Measurements from ENCODE around the gene GNG7. TPM values are rescaled to one million over a fixed set of nuclear protein-coding genes. Genes with fewer than 3 reads are reported as not detected.
"Not testable (repeated sequence)": the region's sequence is repeated elsewhere in the genome, so short reads cannot be mapped to it uniquely, and the experiment has no call there.

GNG7 gene
- total RNA-seq, 1 donor from 2014 or later = 0.06 TPM

GRCh38 chr19:2584002-2584401, 118.5 kb downstream of the GNG7 start:
- no peak overlapping the region for H3K4me3 ChIP-seq (ENCODE audit: low read depth, low read length)
- no peak for DNase-seq (ENCODE audit: low read depth)
- TF ChIP-seq CTCF (conservative IDR thresholded peaks at IDR 0.05; ENCODE audit: low read depth, low read length) = no peak

- no peak overlapping the region for H3K4me3 ChIP-seq (ENCODE audit: low read depth, low read length)
- no peak for TF ChIP-seq CTCF (conservative IDR thresholded peaks at IDR 0.05; ENCODE audit: low read depth, low read length)
- DNase-seq (ENCODE audit: low read depth) = no peak
These were observed 119.2 kb downstream of the GNG7 start for GRCh38 chr19:2582984-2583956.

GRCh38 chr19:2580396-2580795, 122.1 kb downstream of the GNG7 start:
- not testable (repeated sequence) for H3K4me3 ChIP-seq (ENCODE audit: low read depth, low read length); DNase-seq (ENCODE audit: low read depth)

- H3K4me3 ChIP-seq (ENCODE audit: low read depth, low read length) = peak overlapping the region; percentile 57
- no peak for TF ChIP-seq CTCF (conservative IDR thresholded peaks at IDR 0.05; ENCODE audit: low read depth, low read length)
These were observed 122.7 kb downstream of the GNG7 start for GRCh38 chr19:2579678-2580280.

GRCh38 chr19:2578901-2579677, 123.4 kb downstream of the GNG7 start:
- DNase-seq (ENCODE audit: low read depth) = peak; percentile 47
- peak; percentile 86 for TF ChIP-seq CTCF (conservative IDR thresholded peaks at IDR 0.05; ENCODE audit: low read depth, low read length)
- peak overlapping the region; percentile 57 for H3K4me3 ChIP-seq (ENCODE audit: low read depth, low read length)

More at GRCh38 chr19:2579678-2580280, 122.7 kb downstream of the GNG7 start:
- no peak for DNase-seq (ENCODE audit: low read depth)

GRCh38 chr19:2578391-2578890, 124.1 kb downstream of the GNG7 start:
- peak overlapping the region; percentile 57 for H3K4me3 ChIP-seq (ENCODE audit: low read depth, low read length)
- no peak for DNase-seq (ENCODE audit: low read depth)
- no peak for TF ChIP-seq CTCF (conservative IDR thresholded peaks at IDR 0.05; ENCODE audit: low read depth, low read length)

All from epithelial cell of proximal tubule (primary cell).